HG03108 (cell line): ENCODE measurements around the gene FTCD.
"Not testable (repeated sequence)": the region's sequence is repeated elsewhere in the genome, so short reads cannot be mapped to it uniquely, and the experiment has no call there.

Experiments
- ATAC-seq: cut with Tn5 transposase; IDR thresholded peaks from one replicate; pipeline ENCODE4 v1.9.1; 2021; ENCODE audit warnings: moderate library complexity; ENCODE audit not compliant: unreplicated experiment

Gene FTCD

GRCh38 chr21:46154155-46154954 is 1.0 kb downstream of the FTCD start:
- no peak for ATAC-seq

- ATAC-seq, result no peak
Measured at GRCh38 chr21:46153247-46154154, 1.9 kb downstream of the FTCD start.

DNA sequence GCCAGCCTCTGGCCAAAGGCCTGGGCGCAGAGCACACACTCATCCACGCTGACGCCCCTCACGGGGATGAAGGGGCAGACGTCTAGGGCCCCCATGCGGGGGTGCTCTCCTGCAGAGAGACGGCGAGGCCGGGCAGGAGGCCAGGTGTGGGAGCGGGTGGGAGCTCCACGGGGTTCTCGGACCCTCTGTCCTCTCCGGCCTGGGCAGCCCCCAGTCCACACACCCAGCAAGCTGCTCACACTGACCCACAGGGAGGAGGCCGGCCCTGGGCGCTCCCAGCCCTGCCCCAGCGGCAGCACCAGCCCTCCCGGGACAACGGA is 2.5 kb downstream of the FTCD start:
- no peak for ATAC-seq

GRCh38 chr21:46151989-46152926 is 3.1 kb downstream of the FTCD start:
- ATAC-seq, result no peak

GRCh38 chr21:46151261-46151988 is 4.0 kb downstream of the FTCD start:
- ATAC-seq, result no peak

DNA sequence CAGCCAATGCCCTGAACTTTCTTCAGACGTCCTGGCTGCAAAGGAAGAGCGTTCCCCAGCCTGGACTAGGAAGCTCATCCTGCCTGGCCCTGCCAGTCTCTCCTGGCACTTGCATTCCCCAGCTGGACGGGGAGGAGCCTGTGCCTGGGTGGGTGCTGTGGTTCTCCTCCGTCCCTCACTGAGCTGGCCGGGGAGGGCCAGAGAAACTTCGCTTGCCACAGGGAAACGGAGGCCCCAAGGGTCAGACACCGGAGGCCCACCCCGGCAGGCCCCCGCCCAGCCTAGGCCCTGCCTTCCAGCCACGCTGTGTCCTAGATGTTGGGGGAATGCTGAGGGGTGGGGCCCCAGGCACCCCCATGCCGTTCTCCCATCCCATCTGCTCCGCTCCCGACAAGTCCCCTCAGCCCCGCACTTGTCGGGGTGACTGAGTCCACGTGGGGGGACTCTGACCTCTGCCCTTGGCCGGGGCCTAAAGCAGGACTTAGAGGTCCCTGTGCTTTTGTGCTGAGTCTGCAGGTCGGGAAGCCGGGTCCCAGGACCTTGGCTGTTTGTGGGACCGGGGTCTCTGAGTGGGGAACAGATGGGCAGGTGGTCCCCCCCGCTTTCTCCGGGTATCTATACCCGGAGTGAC is 4.8 kb downstream of the FTCD start:
- no peak for ATAC-seq

DNA sequence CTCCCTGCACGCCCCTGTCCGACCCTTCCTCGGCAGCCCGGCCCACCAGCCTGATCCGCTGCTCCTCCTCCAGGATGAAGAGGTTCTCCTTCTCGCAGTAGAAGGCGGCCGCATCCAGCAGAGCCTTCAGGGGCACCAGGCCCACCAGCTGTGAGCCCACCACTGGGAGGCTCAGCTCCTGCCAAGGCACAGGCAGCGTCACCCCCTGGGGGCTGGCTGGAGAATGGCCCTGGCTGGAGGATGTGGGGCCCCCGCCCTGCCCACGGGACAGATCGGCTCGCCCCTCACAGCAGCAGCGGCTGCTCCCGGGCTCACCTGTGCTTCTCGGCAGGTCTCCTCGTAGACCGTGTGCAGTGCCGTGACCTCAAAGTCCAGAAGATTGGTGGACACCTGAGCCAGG is 5.3 kb downstream of the FTCD start:
- no peak for ATAC-seq

- ATAC-seq, result no peak
Measured at GRCh38 chr21:46149205-46149901, 6.0 kb downstream of the FTCD start.

DNA sequence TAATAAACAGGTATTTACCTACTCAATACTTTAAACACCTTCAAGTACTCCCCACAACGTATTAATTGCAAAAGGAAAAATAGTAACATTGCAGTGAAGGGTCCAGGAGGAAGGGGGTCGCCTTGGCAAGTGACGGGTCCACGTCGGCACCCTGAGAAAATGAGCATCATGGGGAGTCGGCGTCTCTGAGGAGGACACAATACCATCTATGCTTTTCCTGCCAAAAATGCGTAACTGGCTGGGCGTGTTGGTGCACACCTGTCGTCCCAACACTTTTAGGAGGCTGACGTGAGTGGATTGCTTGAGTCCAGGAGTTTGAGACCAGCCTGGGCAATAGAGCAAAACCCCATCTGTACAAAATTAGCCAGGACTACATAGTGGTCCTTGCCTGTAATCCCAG is 7.3 kb downstream of the FTCD start:
- ATAC-seq, result no peak

DNA sequence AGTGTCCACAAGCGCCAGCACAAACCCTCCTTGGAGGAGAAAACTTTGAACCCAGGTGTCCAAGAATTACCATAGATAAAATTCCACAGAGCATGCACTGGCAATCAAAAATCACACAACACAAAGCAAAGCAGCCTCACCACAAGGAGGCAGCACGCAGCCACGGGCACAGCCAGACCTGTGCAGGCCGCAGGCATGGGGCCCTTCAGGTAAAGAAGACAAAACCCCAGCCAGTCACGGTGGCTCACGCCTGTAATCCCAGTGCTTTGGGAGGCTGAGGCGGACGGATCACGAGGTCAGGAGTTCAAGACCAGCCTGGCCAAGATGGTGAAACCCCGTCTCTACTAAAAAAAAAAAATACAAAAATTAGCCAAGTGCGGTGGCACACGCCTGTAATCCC is 8.0 kb downstream of the FTCD start:
- not testable (repeated sequence) for ATAC-seq

DNA sequence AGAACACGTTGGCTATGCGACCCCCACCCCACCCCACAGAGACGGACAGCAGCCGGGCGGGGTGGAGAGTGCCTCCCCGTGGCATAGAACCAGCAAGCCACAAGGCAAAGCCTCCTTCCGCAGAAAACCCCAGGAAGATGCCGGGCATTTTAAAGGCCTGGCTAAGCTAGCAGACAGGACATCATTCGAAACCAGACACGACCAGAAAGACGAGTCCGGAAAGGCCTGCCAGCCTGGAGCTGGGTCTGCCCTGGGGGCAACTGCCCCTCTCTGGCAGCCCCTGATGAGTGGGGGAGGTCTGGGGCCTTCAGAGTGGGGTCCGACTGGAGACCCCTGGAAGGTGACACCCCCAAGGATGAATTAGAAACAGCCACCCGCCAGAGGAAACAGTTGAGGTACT is 8.5 kb downstream of the FTCD start:
- no peak for ATAC-seq

- ATAC-seq, result no peak
Measured at GRCh38 chr21:46145840-46146691, 9.3 kb downstream of the FTCD start.

DNA sequence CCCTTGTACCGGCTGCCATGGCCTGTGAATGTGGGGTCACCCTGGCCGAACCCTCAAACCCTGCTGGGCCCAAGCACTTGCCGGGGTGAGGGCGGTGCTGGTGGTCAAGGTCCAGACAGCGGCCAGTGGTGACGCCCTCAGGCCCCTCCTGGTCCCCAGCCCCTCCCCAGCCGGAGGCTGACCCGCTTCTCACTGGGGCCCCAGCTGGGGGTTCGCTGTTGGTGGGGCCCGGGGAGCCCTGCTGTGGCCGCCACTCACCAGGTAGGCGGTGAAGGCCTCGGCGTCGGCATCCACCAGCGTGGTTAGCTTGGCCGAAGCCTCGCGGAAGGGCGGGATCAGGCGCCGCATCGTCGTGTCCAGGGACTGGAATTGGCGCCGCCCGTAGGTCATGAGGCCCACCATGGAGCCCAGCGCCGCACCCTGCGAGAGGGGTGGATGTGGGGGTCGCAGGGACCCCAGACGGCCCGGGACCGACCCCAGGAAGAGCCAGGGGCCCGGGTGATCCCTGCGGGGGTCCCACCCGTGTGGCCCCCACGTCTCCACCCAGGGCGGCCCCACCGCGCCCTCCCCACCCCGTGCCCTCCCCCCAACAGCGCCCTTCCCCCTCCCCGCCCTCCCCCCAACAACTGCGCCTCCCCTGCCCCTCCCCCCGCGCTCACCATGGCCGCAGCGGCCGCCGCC is 10.1 kb downstream of the FTCD start:
- no peak for ATAC-seq

GRCh38 chr21:46144464-46145070 is 10.8 kb downstream of the FTCD start:
- no peak for ATAC-seq

DNA sequence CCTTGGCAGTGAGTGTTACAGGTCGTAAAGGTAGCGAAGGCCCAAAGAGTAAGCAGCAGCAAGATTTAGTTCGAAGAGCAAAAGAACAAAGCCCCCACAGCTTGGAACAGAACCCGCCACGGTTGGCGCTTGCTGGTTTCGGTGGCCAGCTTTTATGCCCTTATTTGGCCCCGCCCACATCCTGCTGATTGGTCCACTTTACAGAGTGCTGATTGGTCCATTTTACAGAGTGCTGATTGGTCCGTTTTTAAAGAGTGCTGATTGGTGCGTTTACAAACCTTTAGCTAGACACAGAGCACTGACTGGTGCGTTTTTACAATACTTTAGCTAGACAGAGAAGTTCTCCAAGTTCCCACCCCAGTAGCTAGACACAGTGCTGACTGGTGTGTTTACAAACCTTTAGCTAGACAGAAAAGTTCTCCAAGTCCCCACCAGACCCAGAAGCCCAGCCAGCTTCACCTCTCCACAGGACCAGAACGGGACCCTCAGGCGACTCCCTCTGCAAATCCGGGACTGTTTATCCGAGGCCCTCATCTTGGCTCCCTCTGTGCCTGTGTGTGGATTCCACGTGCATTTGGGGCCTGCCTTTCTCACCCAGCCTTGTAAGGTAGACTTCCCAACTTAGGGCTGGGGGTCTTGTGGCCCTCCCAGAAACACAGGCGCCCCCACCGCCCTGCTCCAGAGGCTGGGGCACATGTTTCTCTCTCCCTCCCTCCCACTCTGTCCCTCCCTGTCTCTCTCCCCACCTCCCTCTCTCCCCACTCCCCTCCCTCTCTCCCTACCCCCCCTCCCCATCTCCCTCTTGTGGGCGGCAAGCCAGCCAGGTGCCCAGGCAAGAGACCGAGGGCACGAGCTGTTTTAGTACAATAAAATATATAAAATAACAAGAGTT is 12.6 kb downstream of the FTCD start:
- no peak for ATAC-seq

DNA sequence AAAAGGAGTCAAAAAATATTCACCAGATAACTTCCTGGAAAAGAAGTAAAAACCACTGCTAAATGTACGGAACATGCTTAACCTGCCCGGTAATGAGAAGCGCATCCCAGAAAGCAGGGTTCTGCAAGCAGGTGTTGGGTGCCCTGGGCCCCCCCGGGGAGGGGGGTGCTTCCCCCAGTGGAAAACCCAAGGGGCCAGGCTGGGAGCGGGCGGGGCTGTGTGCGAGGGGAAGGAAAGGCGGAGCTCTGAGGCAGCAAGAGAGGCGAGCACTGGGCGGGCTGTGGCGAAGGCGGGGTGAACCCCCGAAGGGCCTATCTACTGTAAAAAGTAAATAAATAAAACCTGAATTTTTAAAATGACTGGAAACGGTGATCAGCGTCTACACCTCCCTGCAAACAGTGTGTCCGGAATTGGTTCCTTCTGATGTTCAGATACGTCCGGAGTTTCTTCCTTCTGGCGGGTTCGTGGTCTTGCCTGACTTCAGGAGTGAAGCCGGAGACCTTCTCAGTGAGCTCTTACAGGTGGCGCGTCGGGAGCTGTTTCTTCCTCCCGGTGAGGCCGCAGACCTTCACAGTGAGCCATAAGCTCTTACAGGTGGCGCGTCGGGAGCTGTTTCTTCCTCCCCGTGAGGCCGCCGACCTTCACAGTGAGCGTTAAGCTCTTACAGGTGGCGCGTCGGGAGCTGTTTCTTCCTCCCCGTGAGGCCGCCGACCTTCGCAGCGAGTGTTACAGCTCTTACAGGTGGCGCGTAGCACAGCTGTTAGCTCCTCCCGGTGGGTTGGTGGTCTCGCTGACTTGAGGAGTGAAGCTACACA is 13.4 kb downstream of the FTCD start:
- ATAC-seq, result no peak
